Left cardiac atrium (tissue), 4 donors: ENCODE results near the gene COL6A3. TPM values are rescaled to one million over a fixed set of nuclear protein-coding genes. Genes with fewer than 3 reads are reported as not detected.

Experiments
- ATAC-seq, 2 donors: fragments of 200-7000 bp; cut with Tn5 transposase; one replicate each; pipeline ENCODE4 v1.9.1; 2020; ENCODE audit warnings: mild to moderate bottlenecking in 2 of 2, moderate library complexity in 2 of 2
- DNase-seq: peaks from one replicate; pipeline ENCODE4 v3.0.0-alpha.2; 2020
- intact Hi-C, 2 donors: fragments of 100-400 bp; cut with DNase I; formaldehyde crosslinking; loops; one replicate each; pipeline versions ENCODE4 v1.14.1 to v1.15.1; 2022 to 2023
- total RNA-seq, 2 donors: library from RNA; stranded (reverse); fragmentation: NEBNext Ultra II Directional; extraction: Animal tissue kit (Norgen Biotek cat#: 25700); gene quantifications; one replicate each; pipeline ENCODE4 v1.2.1, GENCODE V29; 2021
- donor health status: DM: no; HTN: yes; CAD: no.
- donor health status: DM: no; HTN: yes; CAD: no; lungs with severe emphysema.
- donor health status: DM: yes; HTN: yes; CAD: no.
- donor health status: Dilated cardiomyopathy.

COL6A3 gene
- total RNA-seq, 2 donors from 2014 or later = 145 to 186 TPM

DNA sequence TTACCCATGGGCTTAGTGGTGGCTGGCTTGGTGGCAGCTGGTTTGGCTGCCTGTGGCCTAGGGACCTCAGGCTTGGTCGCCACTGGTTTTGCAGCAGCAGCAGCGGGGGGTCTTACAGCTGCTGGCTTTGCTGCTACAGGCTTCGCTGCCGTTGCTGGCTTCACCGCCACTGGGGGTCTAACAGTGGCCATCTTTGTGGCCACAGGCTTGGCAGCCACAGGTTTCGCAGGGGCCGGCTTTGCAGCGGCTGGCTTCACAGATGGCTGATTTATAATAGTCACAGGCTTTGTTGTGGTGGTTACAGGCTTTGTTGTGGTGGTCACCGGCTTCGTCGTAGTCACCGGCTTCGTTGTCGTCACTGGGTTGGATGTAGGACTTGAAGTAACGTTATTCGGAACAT is 77.8 kb downstream of the COL6A3 start:
- DNase-seq (no peak), ATAC-seq (no peak)
- intact Hi-C loops = no loop called here

DNA sequence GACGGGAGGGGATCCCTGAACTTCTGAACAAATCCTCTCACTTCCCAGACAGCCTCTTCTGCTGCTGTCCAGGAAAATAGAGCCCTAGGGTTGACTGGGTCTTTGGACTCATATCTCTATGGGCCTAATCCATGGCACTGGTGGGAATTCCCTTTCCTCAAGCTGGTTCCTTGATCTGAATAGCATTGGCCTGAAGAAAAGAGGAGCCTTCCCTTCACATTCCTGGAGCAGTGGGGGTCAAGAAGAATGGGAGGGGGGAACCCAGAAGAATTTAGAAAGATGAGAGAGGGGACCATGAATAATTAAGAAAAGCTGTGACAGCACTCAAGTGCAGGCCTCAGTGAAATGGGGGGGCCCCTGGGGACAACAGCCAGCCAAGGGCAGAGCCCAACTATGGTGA is 80.2 kb downstream of the COL6A3 start:
- DNase-seq = no peak
- intact Hi-C loops = no loop called here
- ATAC-seq = no peak

DNA sequence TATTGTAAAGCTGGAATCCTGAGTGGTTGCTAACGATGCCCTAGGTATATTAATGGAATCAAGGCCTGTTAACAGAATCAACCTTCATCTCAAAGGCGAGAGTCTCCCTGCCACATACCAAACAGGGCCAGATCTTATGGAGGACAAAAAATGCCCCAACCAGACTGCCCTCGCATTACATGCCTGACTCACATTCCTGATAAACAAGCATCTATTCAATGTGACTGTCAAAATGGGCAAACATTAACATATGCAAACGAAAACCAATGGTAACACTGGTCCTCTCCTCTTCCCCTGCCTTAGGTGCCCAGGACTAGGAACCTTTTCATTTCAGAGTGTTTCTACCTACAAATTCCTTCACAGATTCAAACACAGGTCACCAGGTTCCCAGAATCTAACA is 83.4 kb downstream of the COL6A3 start:
- DNase-seq = no peak
- intact Hi-C loops = no loop called here

DNA sequence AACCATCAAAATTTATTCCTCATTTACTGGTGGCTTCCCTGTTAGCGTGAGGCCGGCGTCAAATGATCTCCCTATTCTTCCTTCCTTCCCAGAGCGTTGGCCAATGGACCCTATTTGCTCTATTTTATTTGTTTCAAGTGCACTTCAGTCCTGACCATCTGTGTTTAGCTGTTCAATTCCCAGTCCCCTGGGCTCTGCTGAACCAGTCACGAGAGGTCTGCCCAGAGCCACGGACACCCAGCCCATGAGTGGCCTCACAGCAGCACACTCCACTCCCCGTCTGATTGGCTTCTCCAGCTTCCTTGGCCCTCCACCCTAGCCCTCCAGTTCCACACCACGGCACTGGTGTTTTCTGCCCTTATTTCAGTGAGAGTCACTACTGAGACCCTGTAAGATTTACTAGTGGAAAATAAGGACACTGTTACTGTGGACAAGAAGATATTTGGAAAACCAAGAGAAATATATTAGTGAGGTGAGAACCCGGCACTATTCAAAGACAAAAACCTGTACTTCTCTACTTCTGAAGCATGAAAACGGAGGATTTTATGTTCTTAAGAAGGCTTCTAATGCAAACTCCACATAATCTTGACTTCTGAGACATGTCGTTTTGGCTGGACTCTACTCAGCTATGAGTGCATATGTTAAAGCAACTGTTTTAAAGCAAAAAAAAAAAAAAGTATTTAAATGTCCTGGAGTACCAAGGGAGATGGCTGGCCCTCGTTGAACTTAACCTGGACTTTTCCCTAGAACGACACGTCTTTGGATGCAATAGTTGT is 86.6 kb downstream of the COL6A3 start:
- ATAC-seq (peak; percentile 45 to 46), DNase-seq (no peak)
- intact Hi-C loops = no loop called here

More for the DNA sequence above, 83.4 kb downstream of the COL6A3 start:
- no peak for ATAC-seq

DNA sequence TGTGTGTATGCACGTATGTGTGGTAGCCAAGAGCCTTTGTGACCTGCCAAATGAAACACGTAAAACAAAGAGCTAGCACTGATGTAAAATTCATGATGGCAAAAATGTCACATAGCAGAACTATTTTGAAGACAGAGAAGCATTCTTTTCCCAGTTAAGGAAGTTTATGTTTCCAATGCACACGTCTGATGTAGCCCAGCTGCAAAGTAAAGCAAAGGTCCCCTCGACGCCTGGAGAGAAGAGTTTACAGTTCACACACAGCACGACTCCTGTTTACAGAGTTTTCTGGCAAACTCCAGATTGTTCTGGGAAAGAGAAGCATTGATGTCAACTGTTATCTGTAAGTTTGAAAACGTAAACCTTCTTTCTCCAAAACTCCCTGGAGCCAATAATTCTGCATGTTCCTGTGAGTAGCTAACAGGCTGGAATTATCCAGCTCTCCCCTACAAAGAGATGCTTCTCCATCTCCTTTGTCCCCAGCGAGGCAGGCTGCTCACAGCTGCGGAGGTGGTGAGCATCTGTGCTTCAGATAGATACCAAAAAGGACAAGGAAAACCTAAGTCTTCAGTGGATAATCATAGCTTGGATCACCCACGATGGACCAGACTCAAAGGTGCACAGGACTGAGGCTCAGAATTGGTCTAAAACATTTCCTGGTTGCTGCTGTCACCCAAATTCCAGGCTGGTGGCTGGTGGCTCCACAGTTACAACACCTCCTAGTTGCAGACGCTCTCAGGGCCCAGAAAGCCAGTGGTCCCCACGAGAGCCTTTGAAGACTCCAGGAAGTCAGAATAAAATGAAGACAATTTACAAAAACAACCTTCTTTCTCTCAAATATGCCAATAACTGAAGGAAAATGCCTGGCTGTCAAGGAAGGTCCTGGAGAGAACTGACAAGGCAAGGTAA is 87.4 kb downstream of the COL6A3 start:
- intact Hi-C loops = no loop called here
- no peak for DNase-seq
- peak; percentile 29 for ATAC-seq

DNA sequence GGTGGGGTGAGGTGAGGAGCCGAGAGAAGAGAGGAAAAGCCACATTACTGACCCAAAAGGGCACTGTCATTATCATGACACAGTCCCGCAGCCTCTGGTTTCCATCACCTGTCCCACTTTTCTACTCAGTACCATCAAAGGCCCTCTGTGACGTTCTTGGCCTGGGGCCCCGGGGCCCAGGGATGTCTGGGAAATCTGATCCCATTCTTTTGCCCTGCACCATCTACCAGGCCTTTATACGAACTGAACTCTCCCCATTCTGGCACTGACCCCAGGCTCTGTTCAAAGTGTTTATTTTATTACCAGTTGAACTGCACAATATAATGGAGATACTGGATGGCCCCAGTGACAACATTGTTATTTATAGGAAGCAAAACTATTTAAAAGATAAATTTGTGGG is 89.1 kb downstream of the COL6A3 start:
- no peak for ATAC-seq
- intact Hi-C loops = loop anchor here in 1 of 2 donors (5.0 kb wide), 1 partner anchor 158 kb away; no protein-coding TSS in a partner anchor
- no peak for DNase-seq

DNA sequence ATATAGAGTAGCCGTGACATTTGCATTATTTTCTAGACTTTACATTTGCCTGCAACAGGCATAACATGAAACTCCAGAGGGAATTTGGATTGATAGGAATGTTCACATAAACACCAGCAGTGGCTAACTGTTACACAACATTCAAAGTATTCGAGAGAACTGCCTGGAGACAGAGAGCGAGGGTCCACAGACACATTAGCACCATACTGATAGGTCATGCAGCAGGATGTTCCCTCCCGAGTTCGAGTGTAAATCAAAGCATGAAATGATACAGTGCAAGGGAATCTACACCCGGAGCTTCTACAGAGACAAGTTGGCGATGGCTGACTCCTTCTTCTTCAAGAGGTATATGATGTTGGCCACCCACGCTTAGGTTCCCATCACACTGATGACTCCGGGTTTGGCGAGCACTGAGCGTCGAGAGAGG is 89.5 kb downstream of the COL6A3 start:
- ATAC-seq (no peak), DNase-seq (no peak)
- intact Hi-C loops = loop anchor here in 1 of 2 donors (5.0 kb wide), 1 partner anchor 157 kb away; no protein-coding TSS in a partner anchor

DNA sequence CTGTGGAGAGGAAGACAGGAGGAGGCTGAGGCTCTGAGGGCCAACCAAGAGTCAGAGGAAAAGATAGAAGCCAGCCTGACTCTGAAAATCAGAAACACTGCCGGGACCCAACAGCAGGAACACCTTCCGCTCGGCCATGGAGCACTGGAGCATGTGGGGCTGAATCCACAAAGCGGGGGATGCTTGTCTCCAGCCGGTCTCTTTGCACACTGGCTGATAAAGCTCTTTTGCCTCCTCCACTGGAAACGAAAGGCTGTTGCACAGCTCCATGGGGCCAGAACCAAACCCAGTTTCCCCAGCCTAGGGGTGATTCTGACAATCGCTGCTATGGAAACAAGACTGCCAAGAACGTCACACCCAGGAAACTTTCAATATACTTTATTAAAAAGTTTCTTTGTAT is 90.3 kb downstream of the COL6A3 start:
- DNase-seq = no peak
- intact Hi-C loops = loop anchor here in 1 of 2 donors (5.0 kb wide), 1 partner anchor 156 kb away; no protein-coding TSS in a partner anchor
- no peak for ATAC-seq

DNA sequence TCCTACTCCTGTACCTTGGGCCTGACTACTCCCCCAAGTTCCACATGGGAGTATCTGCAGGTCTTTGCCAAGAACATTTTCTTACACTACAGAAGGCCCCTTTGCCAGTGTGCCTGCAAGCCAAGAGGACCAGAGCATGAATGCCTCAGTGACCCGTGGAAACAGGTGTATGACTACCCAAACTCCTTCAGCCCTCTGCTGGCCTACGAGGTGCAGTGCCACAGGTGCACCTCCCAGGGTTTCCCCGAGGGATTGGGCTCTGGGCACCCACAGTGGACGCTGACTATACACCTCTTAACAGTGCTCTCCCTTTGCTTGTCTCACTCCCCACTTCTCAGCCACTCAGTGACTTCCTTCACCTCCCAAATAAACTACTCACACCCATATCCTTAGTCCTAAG is 91.4 kb downstream of the COL6A3 start:
- intact Hi-C loops = loop anchor here in 1 of 2 donors (5.0 kb wide), 1 partner anchor 155 kb away; no protein-coding TSS in a partner anchor
- DNase-seq (no peak), ATAC-seq (no peak)

DNA sequence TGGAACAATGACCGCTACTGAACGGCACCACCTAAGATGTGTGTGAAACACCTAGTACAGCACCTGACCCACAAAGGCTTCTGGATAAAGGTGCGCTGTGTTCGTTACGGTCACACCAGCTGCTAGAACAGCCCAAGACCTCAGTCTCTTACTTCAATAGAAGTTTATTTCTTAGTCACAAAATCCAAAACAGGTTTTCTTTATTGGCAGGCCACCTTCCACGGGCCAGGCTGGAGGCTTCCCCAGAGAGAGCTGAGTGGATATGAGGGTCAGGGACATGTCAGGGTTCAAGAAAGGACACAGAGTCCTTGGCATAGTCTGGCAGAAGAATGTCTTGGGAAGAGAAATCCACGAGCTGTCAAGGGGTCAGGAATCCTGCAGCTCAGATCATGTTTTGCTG is 92.2 kb downstream of the COL6A3 start:
- DNase-seq = no peak
- ATAC-seq = peak in 1 of 2 donors; percentile 21
- intact Hi-C loops = loop anchor here in 1 of 2 donors (5.0 kb wide), 1 partner anchor 154 kb away; no protein-coding TSS in a partner anchor

DNA sequence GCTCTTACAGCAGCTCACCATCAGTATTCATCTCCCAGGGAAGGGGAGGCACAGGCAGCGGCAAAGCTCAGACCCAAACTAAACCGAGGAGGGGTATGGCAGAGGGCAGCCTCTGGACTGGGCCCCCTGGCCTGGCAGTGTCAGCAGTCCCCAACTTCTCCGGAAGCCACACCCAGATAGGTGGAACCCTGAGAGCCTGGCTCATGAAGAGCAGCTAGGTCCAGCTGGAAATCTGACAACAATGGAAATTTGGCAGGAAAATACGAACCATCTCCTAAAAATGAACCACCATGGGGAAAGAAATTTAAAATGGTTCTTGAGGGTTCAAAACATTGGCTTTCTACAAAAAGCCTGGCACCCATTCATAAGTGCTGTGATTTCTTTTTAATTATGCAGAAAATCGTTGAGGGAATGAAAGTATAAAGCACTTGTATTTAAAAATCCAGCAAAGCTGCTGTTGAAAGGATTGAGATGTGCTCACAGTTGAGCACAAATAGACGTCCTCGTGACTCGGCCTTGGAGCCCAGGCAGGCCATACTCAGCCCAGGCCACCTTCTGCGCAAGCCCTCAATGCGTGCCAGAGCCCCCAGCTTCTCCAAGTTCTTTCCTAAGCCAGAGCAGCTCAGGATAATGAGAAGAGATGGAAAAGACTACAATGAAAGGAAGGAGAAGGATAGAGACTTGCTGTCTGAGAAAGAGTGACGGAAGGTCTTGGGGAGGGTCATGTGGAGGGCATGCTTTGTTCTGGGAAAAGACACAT is 93.0 kb downstream of the COL6A3 start:
- ATAC-seq (peak; percentile 69 to 85), DNase-seq (peak; percentile 76)
- intact Hi-C loops = loop anchor here in 1 of 2 donors (5.0 kb wide), 1 partner anchor 154 kb away; no protein-coding TSS in a partner anchor

DNA sequence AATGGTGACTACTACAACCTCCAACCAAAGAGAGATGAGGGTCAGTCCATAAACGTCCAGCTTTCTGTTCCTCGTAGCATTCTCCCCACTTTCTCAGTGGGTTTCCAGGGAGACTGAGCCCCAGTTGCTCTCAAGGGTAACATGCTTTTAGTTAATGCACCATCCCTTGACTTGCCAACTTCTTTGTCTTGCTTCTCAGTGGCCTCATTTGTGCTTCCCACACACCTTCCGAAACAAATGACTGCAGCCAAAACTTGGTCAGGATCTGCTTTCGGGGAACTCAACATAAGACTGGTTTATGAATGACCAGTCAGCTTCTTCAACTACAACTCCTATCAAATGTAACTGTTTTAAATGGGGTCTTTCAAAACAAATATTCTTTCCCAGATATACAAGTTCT is 94.1 kb downstream of the COL6A3 start:
- ATAC-seq = no peak
- DNase-seq = no peak
- intact Hi-C loops = loop anchor here in 1 of 2 donors (5.0 kb wide), 2 partner anchors 113 to 153 kb away; no protein-coding TSS in a partner anchor

DNA sequence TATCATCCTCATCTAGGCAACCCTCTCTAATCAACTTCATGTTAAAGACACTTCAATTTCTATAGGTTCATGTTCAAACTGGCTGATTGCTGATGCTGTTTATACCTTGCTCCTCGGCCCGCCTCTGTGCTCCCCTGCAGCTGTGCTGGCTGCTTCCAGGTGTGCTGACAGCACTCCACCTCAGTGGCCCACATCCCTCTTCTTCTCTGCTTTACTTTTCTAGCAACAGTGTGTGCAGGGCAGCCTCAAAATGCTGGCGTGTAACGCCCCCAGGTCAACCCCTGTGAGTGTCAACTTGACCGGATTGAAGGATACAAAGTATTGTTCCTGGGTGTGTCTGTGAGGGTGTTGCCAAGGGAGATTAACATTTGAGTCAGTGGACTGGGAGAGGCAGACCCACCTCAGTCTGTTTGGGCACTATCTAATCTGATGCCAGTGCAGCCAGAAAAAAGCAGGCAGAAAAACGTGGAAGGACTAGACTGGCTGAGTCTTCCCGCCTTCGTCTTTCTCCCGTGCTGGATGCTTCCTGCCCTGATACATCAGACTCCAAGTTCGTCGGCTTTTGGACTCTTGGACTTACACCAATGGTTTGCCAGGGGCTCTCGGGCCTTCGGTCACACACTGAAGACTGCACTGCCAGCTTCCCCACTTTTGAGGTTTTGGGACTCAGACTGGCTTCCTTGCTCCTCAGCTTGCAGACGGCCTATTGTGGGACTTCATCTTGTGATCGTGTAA is 94.7 kb downstream of the COL6A3 start:
- DNase-seq = no peak
- no peak for ATAC-seq
- intact Hi-C loops = loop anchor here in 1 of 2 donors (5.0 kb wide), 1 partner anchor 112 kb away; no protein-coding TSS in a partner anchor

DNA sequence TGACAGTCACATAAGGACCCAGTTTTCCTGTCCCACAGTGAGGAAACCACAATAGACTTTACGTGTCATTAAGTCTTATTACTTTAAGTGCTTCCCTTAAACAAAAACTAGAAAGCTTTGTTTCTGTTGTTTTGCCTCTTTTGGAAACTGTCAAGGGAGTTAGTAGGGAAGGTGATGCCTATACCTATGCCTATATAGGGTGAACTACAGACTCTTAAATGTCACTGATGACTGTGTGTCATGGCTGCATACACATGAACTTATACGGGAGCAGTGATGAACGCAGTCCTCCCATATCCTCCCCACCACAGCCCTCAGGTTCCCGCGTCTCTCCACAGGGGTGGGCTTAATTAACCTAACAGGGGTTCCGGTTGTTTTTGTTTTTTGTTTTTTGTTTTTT is 97.6 kb downstream of the COL6A3 start:
- ATAC-seq = no peak
- intact Hi-C loops = loop anchor here in 1 of 2 donors (5.0 kb wide), 1 partner anchor 109 kb away; no protein-coding TSS in a partner anchor
- DNase-seq = no peak

DNA sequence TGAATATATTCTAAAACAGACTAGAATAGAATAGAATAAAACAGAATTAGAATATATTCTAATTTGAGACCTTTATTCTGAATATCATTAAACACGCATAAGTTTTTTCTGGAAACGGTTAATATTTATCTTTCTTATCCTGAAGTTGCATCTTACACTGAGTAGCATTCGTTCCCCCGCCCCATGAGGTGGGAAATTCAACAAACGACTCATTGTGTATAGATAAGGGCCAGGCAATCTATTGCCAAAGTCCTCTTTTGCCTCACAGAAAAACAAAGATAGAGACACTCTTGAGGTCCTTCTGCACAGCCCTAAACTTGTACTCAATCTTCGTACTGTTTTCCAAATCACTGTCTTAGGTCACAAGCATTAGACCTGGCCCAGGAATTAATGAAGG is 98.1 kb downstream of the COL6A3 start:
- no peak for DNase-seq
- peak in 1 of 2 donors; percentile 63 for ATAC-seq
- intact Hi-C loops = loop anchor here in 1 of 2 donors (5.0 kb wide), 1 partner anchor 109 kb away; no protein-coding TSS in a partner anchor

DNA sequence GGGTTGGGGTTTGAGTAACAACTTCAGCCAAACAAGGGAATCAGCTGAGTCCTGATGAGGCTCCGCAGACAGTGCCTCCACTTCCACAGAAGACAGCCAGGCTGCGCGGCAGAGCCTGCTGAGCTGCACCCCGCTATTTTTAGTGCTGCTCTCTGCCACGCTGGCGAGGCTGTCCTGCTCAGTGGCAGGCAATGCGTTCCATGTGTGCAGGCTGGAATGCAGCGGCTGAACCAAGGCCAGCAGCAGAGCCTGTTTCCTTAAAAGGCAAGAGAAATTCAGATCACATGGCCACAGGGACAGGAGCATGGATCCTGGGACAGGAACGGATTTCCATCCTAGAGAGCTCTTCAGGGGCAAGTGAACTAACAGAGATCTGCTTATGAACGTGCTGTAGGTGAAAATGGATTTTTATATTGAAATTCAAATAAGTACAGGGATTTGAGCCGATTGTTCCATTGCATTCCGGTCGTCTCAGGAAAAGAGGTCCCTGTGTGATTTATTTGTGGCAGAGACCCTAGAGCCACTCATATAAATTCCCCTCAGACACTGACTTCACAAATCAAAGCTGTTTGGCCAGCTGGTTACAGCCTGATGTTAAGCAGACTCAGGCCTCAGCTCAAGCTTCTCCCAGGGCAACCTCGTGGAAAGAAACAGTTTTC is 98.7 kb downstream of the COL6A3 start:
- peak; percentile 88 for DNase-seq
- ATAC-seq = peak; percentile 94 to 98
- intact Hi-C loops = loop anchor here in 1 of 2 donors (5.0 kb wide), 1 partner anchor 108 kb away; no protein-coding TSS in a partner anchor

DNA sequence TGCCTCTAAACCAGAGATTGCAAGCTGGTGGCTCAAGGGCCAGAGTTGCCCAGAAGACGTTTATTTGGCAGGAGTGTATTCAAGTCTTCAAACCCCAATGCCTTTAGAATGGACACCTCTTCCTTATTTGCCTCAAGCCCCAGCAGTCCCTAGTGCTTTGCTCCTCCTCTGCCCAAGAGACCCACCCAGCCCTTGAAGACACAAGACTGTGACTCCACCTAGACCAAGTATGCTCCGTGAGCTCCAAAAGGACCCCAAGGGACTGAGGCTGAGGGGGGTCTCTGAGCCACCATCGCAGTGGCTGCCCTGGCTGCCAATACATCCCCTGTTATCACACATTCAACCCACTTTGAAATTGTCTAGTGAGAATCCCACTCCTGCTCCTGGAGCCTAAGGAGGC is 99.3 kb downstream of the COL6A3 start:
- ATAC-seq = peak in 1 of 2 donors; percentile 4
- intact Hi-C loops = loop anchor here in 1 of 2 donors (5.0 kb wide), 1 partner anchor 107 kb away; no protein-coding TSS in a partner anchor
- no peak for DNase-seq
